ENCODE data around the gene TTC21B. TPM values are rescaled to one million over a fixed set of nuclear protein-coding genes. Genes with fewer than 3 reads are reported as not detected.

Gene TTC21B
- total and polyA plus RNA-seq, 2 donors from 2014 or later = 8.4 to 15.2 TPM

GRCh38 chr2:165877565-165878550, 75.7 kb downstream of the TTC21B start:
- Histone ChIP-seq H3K36me3 (ENCODE audit: control insufficient read depth in 2 of 3, insufficient read depth in 3 of 3, low read length in 3 of 3) (peaks cover 2 to 3% (median 3%) of the 10 kb centered on the region in 3 donors), H3K27ac (ENCODE audit: low read depth in 2 of 2, low read length in 2 of 2) (no peak overlapping the region), H3K9me3 (ENCODE audit: control insufficient read depth in 2 of 3, insufficient read depth in 1 of 3, low read length in 3 of 3) (no peaks in the 10 kb centered on the region), H3K4me1 (ENCODE audit: control insufficient read depth in 2 of 3, insufficient read depth in 2 of 3, low read depth in 1 of 3, low read length in 3 of 3) (no peaks in the 10 kb centered on the region), H3K27me3 (ENCODE audit: control insufficient read depth, insufficient read depth, low read length) (no peaks in the 10 kb centered on the region), H3K9ac (ENCODE audit: low read length in 3 of 3) (no peak overlapping the region), H3K4me3 (ENCODE audit: low read length in 3 of 3) (no peak overlapping the region)
- no peak for FAIRE-seq
- intact Hi-C loops (cut with DNase I) = no loop called here
- no peak for DNase-seq
- TF ChIP-seq, protein P1, sequence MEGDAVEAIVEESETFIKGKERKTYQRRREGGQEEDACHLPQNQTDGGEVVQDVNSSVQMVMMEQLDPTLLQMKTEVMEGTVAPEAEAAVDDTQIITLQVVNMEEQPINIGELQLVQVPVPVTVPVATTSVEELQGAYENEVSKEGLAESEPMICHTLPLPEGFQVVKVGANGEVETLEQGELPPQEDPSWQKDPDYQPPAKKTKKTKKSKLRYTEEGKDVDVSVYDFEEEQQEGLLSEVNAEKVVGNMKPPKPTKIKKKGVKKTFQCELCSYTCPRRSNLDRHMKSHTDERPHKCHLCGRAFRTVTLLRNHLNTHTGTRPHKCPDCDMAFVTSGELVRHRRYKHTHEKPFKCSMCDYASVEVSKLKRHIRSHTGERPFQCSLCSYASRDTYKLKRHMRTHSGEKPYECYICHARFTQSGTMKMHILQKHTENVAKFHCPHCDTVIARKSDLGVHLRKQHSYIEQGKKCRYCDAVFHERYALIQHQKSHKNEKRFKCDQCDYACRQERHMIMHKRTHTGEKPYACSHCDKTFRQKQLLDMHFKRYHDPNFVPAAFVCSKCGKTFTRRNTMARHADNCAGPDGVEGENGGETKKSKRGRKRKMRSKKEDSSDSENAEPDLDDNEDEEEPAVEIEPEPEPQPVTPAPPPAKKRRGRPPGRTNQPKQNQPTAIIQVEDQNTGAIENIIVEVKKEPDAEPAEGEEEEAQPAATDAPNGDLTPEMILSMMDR (IDR thresholded peaks at IDR 0.05; ENCODE audit: borderline replicate concordance, extremely low read depth, insufficient read depth) = no peak

DNA sequence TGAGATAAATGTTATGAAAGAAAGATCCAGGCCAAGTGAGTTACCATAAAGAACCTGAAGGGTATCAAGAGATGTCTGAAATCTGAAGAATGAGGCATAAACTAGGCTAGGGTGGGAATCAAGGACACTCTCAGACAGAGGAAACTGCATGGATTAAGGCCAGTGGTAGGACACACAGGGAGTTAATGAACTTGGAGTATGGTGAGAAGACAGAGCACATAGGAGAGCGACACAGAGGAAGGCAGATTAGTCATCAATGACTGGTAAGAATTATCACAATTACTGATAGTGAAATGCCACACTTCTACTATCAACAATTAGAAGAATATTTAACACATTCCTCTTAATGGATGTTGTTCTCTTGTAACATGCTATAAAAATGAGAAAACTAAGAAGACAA, 76.9 kb downstream of the TTC21B start:
- intact Hi-C loops (cut with DNase I) = no loop called here
- FAIRE-seq = no peak

GRCh38 chr2:165876269-165876668, 77.3 kb downstream of the TTC21B start:
- Histone ChIP-seq H3K27ac (ENCODE audit: low read depth in 2 of 2, low read length in 2 of 2) (no peak overlapping the region), H3K4me1 (ENCODE audit: control insufficient read depth in 2 of 3, insufficient read depth in 2 of 3, low read depth in 1 of 3, low read length in 3 of 3) (peaks cover 0 to 1% (median 0%) of the 10 kb centered on the region in 3 donors), H3K9me3 (ENCODE audit: control insufficient read depth in 2 of 3, insufficient read depth in 1 of 3, low read length in 3 of 3) (no peaks in the 10 kb centered on the region), H3K36me3 (ENCODE audit: control insufficient read depth in 2 of 3, insufficient read depth in 3 of 3, low read length in 3 of 3) (peaks cover 2 to 9% (median 3%) of the 10 kb centered on the region in 3 donors), H3K4me3 (ENCODE audit: low read length in 3 of 3) (no peak overlapping the region), H3K9ac (ENCODE audit: low read length in 3 of 3) (no peak overlapping the region), H3K27me3 (ENCODE audit: control insufficient read depth, insufficient read depth, low read length) (no peaks in the 10 kb centered on the region)
- DNase-seq (no peak), FAIRE-seq (no peak)
- intact Hi-C loops (cut with DNase I) = no loop called here
- TF ChIP-seq, protein P1 (IDR thresholded peaks at IDR 0.05; ENCODE audit: borderline replicate concordance, extremely low read depth, insufficient read depth) = no peak

More for the DNA sequence above, 76.9 kb downstream of the TTC21B start:
- Histone ChIP-seq H3K27me3 (ENCODE audit: control insufficient read depth, insufficient read depth, low read length) (no peaks in the 10 kb centered on the region), H3K4me1 (ENCODE audit: control insufficient read depth in 2 of 3, insufficient read depth in 2 of 3, low read depth in 1 of 3, low read length in 3 of 3) (no peaks in the 10 kb centered on the region), H3K4me3 (ENCODE audit: low read length in 3 of 3) (no peak overlapping the region), H3K9ac (ENCODE audit: low read length in 3 of 3) (no peak overlapping the region), H3K9me3 (ENCODE audit: control insufficient read depth in 2 of 3, insufficient read depth in 1 of 3, low read length in 3 of 3) (no peaks in the 10 kb centered on the region), H3K36me3 (ENCODE audit: control insufficient read depth in 2 of 3, insufficient read depth in 3 of 3, low read length in 3 of 3) (peaks cover 2 to 9% (median 3%) of the 10 kb centered on the region in 3 donors), H3K27ac (ENCODE audit: low read depth in 2 of 2, low read length in 2 of 2) (no peak overlapping the region)
- TF ChIP-seq, protein P1 (IDR thresholded peaks at IDR 0.05; ENCODE audit: borderline replicate concordance, extremely low read depth, insufficient read depth) = no peak
- no peak for DNase-seq

All from kidney (tissue), 14 donors.